Glutamatergic neuron (in vitro differentiated cells): ENCODE measurements around the gene CCDC175. TPM values are rescaled to one million over a fixed set of nuclear protein-coding genes. Genes with fewer than 3 reads are reported as not detected.

Experiments used
- total RNA-seq: library from RNA; stranded (reverse); fragmentation: NEBNext Ultra II Directional; extraction: Animal tissue kit (Norgen Biotek cat#: 25700); gene quantifications from one replicate; pipeline ENCODE4 v1.2.1, GENCODE V29; 2021; ENCODE audit not compliant: unreplicated experiment

CCDC175 gene
- total RNA-seq, 1 donor from 2014 or later = not detected

Other genes starting within 250 kb of the CCDC175 start
- gene GPR135, start 111.4 kb downstream of the CCDC175 start, total RNA-seq = 0.91 TPM
- 6.8 TPM for gene L3HYPDH, start 92.4 kb downstream of the CCDC175 start, total RNA-seq
- gene JKAMP, start 92.3 kb downstream of the CCDC175 start, total RNA-seq = 86.1 TPM